Muscle of back (tissue), 11 donors: ENCODE measurements around the gene RNPEPL1. TPM values are rescaled to one million over a fixed set of nuclear protein-coding genes. Genes with fewer than 3 reads are reported as not detected.
A peak's percentile ranks its signal among the peaks of the same experiment; 100 is the strongest.
"Not testable (repeated sequence)": the region's sequence is repeated elsewhere in the genome, so short reads cannot be mapped to it uniquely, and the experiment has no call there.

Experiments
- DNase-seq, 3 donors: peaks; one replicate each; pipeline versions ENCODE4 v3.0.0 to v3.0.0-alpha.2; 2013
- polyA plus RNA-seq, 10 donors: library from polyadenylated mRNA; unstranded; fragments of 120-200 nt; gene quantifications; one replicate each; pipeline ENCODE4 v1.2.1, GENCODE V29; 2013; ENCODE audit not compliant: insufficient read length in 10 of 10

The RNPEPL1 gene
- polyA plus RNA-seq, 10 donors = 23.6 to 35.6 (median 26.6) TPM

DNA sequence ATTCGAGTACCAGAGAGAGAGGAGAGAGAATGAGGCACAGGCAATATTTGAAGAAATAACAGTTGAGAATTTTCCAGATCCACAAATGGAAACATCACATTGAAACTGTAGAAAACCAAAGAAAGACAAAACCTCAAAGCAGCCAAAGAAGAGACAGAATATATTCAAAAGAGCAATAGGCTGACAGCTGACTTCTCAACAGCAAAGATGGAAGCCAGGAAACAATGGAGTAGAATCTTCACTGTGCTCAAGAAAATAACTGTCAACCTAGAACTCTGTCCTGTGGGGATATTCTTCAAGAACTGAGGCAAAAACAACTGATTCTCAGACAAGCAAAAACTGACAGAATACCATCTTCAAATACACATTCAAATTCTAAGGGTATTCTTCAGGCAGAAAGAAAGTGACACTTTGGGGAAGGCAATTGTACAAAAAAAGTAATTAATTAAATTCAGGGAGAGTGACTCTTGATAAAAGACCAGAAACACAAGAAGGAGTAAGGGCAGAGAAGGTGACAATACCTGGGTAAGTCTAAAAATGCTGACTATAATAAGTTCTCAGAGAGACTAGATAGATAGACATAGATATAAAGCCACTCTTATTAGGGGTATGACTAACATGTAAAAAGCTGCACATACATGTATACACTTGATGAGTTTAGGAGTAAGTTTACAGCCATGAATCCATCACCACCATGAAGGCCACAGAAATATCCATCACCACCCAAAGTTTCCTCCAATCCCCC is 36.1 kb upstream of the RNPEPL1 start:
- no peak for DNase-seq

DNA sequence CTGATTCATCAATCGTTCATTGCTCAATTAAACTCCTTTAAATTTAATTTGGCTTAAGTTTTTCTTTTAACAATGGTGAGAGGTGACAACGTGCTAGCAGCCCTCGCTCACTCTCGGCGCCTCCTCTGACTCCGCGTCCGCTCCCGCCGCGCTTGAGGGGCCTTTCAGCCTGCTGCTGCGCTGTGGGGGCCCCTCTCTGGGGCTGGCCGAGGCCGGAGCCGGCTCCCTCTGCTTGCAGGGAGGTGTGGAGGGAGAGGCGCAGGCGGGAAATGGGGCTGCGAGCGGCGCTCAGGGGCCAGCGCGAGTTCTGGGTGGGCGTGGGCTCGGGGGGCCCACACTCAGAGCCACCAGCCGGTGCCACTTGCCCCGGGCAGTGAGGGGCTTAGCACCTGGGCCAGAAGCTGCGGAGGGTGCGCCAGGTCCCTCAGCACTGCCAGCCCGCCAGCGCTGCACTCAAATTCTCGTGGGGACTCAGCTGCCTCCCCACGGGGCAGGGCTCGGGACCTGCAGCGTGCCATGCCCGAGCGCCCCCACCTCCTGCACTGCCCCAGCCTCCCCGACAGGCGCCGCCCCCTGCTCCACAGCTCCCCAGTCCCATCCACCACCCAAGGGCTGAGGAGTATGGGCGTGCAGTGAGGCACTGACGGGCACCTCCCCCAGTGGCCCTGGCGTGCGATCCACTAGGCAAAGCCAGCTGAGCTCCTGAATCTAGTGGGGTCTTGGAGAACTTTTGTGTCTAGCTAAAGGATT is 30.1 kb upstream of the RNPEPL1 start:
- DNase-seq = no peak

DNA sequence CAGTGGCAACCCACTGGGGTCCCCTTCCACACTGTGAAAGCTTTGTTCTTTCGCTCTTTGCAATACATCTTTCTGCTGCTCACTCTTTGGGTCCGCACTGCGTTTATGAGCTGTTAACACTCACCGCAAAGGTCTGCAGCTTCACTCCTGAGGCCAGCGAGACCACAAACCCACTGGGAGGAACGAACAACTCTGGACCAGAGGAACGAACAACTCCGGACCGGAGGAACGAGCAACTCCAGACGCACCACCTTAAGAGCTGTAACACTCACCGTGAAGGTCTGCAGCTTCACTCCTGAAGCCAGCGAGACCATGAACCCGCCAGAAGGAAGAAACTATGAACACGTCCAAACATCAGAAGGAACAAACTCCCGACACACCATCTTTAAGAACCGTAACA is 29.2 kb upstream of the RNPEPL1 start:
- not testable (repeated sequence) for DNase-seq

DNA sequence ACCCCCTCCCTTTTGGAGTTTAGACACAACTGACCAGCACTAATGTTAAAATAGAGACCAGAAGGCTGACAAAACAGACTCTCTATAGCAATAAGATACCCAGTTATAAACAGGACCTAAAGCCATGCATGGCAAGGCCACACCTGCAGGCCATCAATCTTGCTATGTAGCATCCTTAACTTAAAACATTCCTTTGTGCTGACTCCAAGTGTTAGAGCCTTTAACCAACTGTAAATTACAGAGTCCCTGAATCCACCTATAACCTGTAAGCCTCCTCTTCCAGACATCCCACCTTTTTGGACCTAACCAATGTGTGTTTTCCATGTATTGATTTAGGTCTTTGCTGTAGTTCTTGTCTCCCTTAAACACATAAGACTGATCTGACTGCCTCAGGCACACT is 28.4 kb upstream of the RNPEPL1 start:
- DNase-seq = no peak

DNA sequence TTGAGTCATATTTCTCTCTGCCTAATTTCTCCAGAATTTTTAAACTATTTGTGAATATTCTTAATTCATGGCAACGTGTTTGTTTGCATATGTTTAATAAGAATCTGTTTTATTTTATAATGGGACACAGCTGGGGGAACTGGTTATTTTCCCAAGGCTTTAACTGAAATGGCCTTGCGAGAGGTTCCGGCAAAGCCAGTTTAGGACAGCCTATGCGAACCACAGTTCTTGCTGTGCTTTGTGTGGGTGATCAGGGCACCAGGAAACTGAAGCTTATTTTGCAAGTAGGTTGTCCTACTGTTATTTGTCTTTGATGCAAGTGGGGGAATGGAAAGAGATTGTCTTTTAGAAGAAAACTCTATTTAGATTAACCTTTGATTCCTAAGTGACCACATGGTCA is 17.0 kb upstream of the RNPEPL1 start:
- DNase-seq = no peak

DNA sequence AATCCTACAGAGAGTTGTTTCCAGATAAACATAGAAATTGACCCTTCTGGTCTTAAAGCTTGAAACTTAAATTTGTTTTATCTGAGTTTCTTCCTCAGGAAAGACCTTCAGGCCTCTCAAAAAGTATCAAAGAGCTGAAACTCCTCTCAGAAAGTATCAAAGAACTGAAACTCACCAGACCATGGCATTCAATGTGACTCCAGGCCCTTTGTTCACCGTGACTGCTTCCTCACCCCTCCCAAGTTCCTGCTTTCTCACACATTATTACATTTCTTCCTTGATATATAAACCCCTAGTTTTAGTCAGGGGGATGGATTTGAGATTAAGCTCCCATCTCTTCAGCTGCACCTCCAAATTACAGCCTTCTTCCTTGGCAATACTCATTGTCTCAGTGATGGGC is 16.5 kb upstream of the RNPEPL1 start:
- no peak for DNase-seq

DNA sequence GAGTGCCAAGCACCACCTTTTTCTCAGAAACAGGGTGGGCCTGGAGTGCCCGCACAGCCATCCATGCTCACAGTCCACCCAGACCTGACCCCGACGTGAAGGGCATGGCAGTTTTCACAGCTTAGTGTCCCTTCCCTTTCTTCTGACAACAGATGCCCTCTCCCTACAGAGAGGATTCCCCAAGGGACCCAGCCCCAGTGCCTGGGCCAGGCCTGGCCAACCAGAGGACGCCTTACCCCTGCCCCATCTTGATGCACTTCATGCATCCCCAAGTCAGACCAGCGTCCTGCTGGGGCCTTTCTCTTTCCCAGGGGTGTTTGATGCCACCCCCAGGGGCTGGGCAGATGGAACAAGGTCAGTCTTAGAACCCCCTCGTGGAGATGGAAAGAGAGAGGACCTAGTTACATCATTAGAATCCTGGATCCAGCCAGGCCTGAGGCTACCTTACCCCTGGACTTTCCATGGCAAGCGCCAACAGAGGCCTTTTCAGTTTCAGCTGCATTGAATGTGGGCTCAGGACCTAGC is 14.3 kb upstream of the RNPEPL1 start:
- no peak for DNase-seq

DNA sequence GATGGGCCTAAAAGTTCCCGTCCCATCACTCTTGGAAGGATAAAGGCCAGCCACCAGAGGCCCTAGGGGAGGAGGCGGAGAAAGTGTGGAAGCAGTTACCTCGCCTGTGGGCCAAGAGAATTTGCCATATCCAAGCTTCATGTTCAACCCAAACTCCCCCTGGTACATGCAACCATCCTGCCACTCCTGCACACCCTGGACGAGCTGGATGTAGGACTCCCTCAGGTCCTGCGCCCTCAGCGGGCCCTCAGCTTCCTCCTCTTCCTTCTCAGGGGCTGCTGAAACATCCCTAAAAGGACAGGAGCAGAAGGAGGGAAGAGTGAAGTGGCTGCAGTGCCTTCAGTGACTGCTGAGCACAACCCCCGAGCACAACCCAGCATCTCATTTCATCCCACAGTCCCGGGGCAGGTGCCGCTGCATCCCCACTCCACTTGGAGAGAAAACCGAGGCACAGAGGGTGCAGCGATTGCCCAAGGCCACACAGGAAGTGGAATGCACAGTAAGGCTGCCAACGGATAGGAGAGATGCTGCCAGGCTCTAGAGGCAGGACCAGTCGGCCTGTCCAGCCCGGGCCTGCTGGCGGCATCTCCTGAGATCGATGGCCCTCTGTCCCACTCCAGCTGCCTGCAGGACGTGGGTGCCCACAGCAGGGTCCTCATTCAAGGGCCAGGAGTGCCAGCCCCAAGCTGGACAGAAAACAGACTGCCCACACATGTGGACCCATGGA is 13.4 kb upstream of the RNPEPL1 start:
- no peak for DNase-seq

DNA sequence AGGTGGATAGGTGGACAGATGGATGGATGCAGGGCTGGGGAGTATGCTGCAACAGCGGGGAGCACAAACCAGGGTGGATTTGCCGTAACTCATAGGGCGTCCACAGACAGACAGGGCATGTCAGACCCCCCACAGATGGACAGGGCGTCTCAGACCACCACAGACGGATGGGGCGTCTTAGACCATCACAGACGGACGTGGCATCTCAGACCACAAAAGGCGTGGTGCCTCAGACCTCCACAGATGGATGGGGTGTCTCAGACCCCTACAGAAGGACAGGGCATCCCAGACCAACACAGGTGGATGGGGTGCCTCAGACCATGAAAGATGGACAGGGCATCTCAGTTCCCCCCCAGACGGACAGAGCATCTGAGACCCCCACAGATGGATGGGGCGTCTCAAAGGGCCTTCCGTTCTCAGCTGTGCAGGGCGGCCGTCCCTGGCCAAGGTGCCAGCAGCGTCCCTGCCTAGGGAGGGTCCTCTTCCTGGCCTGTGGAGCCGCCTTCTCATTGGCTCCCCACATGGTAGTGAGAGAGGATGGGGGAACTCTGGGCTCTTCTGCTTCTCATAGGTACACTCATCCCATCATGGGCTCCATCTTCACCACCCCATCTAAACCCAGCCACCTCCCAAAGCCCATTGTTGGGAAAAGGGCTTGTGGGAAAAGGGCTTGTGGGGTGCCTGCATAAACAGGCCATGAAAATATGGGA is 12.6 kb upstream of the RNPEPL1 start:
- DNase-seq = no peak

DNA sequence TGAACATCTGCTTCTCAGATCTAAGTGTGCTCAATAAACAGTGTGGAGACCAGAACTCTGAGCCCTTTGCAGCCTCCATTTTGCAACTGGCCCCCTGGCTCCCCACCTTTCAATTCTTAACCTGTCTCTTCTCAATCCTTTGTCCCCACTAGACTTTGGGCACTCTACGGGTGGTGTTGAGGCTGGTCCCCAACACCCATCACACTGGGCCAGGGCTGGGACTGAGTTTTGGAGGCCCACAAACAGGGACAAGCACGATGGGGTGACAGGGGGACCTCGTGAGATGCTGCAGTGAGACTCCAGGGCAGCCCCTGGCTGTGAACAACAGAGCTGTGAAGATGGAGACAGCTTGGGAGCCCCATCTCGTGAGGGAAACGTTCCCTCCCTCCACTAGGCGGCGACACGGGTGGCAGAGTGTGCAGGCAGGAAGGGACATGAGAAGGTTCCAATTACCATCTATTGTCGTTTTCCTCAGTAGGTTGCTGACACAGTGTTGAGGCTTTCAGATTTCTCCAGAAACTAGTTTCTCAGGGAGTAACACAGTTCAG is 11.7 kb upstream of the RNPEPL1 start:
- peak in 1 of 3 donors; percentile 47 for DNase-seq

DNA sequence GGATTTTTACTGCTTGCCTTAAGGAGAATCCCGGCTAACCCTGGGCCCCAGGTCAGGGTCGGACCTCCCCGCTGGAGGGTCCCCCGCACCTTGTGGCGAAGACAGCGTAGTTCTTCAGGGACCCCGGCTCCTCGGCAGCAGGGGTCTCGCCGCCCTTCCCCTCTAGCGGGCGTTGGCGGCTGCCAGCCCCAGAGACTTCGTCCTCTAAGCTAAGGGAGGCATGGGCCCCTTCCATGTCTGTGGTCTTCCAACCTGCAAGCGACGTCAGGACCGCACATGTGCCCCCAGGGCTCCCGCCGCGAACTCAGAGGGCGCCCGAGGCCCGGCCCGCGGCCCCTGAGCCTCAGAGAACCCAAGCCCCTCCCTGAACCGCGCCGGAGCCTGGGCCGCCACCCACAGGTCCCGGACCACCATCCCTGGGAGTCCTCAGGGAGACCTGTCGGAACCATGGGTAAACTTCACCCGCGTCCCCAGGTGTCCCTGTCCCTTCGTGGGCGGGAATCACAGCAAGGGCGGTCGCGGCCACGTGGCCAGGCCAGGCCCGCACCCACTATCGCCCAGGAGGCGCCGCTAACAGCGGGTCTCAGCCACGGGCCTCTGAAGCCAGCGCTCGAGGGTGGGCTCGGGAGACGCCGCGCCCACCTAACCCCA is 11.1 kb upstream of the RNPEPL1 start:
- DNase-seq = peak in 1 of 3 donors; percentile 67

DNA sequence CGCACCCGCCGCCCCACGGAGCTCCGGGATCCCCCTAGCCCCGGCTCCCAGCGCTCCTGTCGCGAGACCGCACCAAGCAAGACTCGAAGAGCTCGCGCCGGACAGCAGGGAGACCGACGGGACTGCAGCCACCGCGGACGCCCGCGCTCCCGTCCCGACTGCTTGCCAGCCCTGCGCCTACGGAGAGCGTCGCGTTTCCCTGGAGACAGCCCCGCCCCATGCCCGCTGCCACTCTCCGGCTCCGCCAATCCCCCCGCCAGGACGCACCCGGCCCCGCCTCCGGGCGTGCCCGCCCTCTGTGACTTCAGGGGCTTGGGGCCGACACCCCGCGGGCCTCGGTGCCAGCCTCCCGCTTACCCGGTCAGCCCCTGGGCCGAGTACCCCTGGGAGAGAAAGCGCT is 10.5 kb upstream of the RNPEPL1 start, which contains the start of gene ANKMY1:
Gene ANKMY1 (minus strand): TSS at position 181 of the 400 bp plus-strand sequence. CDS start 653 bp downstream, outside the sequence.
- DNase-seq = peak in 2 of 3 donors; percentile 47 to 78

DNA sequence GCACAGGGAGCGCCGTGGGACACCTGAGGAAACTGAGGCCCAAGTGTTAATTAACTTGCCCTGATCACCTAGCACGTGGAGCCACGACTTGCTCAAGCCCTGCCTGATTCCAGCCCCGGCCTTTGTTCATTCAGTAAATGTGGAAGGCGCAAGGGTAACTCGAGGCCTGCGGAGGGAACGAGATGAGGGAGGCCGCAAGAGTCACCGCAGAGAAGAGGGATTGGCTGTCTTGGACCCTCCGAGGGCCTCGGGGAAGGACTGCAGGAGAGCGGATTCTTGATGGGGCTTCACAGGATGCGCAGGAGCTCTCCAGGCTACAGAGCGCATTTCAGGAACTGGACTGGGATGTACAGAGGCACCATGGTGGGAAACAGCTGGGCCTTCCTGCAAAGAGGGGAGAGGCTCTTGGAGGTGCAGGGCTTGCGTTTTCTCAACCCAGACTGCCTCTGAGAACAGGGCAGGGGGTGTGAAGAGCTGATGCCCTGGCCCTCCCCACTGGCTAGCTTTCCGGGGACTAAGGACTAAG is 10.0 kb upstream of the RNPEPL1 start:
- no peak for DNase-seq

DNA sequence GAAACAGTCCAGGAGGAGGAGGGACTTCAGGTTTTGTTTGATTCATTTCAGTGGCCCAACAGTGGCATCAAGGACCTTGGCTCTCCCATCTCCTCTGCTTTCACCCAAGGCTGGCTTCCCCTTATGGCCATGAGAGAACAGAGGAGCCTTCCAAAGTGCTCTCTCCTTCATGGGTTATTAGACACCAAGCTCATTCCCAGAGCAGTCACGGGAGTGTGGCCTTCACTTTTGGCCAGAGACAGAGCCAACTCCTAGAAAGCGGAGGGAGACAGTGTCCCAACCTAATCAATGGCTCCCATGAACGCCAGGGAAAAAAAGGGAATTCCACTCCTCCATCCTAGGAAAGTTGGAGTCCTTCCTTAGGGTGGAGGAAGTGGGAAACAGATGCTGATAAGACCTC is 9.0 kb upstream of the RNPEPL1 start:
- no peak for DNase-seq

DNA sequence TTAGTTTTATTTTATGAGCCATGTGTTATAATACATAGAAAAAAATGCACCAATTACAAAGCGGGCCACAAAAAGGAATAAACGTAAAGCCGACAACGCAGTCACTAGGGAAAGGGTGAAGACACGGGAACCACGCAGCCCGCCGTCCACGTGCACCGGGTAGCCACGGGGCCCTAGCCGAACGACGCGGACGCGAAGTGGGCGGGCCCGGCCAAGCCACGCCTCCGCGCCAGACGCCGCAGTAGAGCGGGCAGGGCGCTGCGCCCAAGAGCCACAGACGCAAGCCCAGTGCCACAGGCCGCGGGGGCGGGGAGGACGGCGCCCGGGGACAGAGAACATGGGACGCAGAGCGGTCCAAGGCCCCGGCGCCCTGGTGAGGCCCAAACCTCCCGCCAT is 8.2 kb upstream of the RNPEPL1 start, which contains the start of gene DUSP28:
Gene DUSP28 (plus strand): TSS at position 274 of the 396 bp plus-strand sequence. CDS start 328 bp downstream, outside the sequence.
- DNase-seq = peak; percentile 78 to 94 (median 88)

DNA sequence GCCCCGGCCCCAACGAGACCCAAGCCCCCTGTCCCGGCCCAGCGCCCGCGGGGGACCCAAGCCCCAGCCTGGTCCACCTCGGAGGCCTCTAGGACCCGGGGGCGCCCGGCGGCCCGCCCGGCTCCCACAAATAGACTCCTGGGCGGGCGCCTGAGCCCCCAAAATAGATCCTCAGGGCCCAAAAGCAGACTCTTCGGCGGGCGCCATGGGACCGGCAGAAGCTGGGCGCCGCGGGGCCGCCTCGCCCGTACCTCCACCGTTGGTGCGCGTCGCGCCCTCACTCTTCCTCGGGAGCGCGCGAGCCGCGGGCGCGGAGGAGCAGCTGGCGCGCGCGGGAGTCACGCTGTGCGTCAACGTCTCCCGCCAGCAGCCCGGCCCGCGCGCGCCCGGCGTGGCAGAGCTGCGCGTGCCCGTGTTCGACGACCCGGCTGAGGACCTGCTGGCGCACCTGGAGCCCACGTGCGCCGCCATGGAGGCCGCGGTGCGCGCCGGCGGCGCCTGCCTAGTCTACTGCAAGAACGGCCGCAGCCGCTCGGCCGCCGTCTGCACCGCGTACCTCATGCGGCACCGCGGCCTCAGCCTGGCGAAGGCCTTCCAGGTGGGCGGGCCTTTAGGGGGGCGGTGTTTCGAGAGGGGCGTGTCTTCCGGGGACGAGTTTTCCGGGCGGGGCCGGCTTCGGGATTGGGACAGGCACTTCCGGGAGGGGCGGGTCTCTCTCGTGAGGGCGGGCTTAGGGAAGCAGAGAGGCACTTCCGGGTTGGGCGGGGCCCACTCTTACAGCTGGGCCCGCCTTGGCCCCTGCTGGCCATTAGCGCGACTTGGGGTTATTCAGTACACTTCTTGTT is 7.6 kb upstream of the RNPEPL1 start:
- DNase-seq = peak; percentile 98 to 99 (median 99)

DNA sequence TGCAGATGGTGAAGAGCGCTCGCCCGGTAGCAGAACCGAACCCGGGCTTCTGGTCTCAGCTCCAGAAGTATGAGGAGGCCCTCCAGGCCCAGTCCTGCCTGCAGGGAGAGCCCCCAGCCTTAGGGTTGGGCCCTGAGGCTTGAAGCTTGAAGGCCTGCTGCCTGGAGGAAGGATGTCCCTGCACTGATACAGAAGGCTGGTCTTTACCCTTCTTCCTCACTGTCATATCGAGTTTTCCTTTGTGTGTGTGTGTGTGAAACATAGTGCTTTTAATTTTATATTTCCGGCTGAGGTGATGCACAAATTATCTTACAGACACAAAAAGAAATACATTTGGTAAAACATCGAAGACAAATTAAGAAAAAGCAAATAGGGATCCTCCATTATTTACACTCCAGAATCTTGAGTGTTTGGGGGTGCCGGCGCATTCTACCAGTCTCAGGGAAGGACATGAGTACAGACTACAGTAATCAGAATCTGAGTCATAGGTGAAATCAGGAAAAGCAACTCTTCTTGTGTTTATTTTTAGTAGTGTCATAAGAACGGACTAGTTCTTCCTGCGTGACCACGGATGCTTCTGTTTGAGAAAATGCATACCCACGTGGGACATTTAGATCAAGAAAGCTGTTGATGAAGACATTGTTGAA is 6.8 kb upstream of the RNPEPL1 start:
- no peak for DNase-seq

DNA sequence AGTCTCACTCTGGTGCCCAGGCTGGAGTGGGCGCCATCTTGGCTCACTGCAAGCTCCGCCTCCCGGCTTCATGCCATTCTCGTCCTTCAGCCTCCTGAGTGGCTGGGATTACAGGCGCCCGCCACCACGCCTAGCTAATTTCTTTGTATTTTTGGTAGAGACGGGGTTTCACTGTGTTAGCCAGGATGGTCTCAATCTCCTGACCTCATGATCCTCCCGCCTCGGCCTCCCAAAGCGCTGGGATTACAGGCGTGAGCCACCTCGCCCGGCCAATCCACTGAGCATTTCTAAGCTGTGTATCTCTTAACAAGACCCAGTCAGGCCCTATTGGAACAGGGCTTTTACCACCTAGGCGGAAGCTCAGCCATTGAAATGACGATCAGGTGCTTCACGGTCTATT is 5.1 kb upstream of the RNPEPL1 start:
- DNase-seq = not testable (repeated sequence)
